ENCODE results near the gene SYNE3.

The SYNE3 gene

DNA sequence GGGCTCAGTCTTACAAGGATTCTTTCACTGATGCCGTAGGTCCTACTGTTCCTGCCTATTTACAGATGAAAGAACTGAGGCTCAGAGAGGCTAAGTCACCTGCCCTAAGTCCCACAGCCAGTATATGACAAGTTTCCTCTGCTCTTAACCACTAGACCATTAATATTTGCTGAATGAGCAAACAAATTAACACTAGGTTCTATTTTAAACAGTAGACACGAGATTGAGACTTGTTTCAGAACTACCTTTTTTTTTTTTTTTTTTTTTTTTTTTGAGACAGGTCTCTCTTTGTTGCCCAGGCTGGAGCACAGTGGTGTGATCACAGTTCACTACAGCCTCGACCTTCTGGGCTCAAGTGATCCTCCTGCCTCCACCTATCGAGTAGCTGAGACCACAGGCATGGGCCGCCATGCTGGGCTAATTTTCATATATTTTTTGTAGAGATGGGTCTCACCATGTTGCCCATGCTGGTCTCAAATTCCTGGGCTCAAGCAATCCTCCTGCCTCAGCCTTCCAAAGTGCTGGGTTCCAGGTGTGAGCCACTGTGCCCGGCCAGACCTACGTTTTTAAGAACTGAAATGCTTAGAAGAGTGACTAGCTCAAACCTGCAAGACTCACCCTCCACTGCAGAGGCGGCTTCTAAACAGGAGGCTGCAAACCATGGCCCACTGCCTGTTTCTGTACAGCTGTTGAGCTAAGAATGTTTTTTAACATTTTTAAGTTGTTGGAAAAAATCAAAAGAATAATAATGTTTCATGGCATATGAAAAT lies 12.9 kb downstream of the SYNE3 start:
- DNase-seq = no peak

DNA sequence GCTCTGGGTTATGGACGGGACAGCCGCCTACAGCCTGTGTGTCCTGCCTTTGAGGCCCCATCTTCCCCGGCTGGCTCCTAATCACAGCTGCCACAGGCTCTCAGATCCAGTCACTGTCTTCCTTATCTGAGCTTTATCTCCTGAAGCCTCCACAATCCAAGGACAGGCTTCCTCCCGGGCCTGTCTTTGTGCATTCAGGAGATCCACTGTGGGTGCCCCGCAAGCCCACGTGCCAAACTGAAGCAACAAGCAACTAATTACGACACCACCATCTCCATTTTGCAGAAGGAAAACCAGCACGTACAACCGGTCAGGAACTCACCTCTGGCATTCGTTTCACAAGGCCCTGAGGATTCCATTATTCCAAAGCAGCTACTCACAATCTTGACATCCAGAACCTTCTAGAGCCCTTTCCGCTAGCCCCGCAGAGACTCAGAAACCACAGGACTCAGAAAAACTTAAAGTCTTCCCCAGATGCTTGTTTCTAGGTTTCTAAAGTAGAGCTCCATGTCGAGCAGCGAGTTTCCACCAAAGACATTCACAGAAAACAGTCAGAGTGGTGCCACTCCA lies 14.0 kb downstream of the SYNE3 start:
- no peak for DNase-seq

DNA sequence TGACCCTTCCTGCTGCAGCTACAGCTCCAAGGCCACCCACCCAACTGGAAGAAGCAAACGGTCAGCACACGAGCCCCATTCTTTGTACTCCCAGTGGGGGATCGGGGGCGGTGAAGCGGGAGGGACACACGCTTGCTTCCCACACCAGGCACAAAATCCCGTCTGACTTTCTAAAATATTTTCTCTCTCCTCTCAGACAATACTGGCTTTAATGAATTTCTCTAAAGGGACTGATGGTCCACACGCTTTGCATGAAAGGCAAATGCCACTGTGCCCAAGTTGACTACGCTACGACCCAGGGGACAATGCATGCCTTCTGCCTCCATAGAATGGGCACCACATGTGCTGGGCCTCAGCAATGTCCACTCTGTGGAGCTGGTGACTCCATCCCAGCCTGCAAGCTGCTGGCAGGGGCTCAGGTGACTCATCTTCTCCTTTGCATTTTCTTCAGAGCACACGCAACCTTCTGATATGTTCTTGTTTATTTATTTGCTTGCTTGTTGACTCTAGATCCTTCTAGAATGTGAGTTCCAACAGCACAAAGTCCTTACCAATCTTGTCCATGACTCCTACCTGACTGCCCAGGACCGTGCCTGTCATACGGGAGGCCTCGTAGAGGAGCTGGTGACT lies 15.6 kb downstream of the SYNE3 start:
- DNase-seq = no peak

DNA sequence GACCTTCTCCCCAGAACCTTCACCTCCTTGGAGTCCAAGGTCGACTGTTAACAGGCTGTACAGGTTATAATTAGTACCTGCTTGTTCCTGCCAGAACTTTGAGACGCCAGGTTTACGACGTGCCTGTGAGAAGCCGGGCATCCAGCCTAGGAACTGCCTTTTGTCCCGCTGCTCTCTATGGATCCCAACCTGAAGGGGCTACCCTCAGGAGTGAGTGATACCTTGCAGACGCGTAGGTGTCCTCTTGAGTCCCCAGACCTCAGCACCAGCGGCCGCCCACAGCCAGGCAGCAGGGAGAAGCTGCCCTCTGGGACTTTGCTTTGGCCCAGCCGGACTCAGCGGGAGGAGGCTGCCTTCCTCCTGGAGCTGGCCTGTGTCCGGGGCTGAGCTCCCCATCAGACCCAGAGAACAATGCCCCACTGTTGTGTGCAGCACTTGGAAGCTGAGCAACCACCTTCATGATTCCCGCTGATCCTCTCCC lies 16.2 kb downstream of the SYNE3 start:
- no peak for DNase-seq

DNA sequence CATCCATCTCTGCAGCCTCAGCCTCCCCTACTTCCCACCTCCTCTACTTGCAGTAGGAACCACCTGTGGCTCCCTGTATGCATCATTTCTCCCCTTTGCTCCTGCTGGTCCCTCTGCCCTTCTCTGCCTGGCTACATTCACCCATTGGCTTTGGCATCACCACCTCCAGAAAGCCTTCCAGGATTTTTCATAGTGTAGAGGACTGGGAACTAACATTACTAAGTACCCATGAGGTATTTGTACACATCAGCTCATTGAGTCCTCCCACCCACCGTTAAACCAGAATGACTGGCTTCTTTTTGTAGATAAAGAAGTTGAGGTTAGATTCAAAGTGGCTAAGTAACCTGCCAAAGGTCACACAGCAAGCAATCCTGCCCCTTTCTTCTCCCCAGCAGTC lies 17.1 kb downstream of the SYNE3 start:
- no peak for DNase-seq

DNA sequence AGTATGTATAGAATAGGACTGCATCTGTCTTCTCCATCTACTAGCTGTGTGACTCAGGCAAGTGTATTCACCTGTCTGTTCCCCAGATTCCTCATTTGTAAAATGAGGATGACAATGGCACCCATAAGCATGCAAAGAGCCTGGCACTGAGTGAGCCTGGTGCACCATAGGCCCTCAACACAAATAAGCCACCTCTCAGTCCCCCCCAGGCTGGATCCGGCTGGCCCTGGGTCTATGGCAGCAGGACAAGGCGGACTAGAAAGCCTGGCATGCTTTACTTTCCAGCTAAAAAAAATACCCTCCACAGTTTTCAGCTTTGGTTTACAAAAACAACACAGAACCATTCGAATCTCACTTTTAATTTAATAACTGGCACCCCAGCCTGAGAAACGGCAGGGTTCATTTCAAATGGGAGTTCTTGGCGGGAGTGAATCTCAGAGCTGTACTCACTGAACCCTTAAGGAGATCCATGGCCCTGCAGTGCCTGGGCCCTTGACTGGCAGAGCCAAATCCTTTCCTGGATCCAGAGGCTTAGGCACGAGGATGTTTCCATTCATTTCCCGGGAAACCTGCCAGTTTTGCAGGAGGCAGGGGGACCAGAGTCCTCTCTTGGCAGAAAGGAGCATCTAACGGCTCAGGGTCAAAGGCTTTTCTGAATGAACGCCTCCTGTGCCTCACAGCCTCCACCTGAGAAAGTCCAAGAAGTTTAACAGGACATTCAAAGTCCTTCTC lies 17.7 kb downstream of the SYNE3 start:
- DNase-seq = no peak

DNA sequence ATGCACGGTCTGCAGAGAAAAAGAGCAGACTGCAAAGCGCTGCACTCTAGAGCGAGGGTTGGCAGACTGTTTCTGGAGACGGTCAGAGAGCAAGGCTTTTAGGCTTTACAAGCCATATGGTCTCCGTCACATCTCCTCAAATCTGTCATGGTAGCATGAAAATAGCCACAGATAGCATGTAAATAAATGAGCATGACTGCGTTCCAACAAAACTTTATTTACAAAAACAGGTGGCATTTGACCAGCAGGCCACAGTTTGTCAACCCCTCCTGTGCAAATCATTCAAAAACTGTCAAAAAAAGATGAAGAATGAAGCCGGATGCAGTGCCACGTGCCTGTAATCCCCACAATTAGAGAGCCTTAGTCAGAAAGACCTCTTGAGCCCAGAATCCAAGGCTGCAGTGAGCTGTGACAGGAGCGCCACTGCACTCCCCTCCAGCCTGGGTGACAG lies 18.9 kb downstream of the SYNE3 start:
- DNase-seq = peak; percentile 47

DNA sequence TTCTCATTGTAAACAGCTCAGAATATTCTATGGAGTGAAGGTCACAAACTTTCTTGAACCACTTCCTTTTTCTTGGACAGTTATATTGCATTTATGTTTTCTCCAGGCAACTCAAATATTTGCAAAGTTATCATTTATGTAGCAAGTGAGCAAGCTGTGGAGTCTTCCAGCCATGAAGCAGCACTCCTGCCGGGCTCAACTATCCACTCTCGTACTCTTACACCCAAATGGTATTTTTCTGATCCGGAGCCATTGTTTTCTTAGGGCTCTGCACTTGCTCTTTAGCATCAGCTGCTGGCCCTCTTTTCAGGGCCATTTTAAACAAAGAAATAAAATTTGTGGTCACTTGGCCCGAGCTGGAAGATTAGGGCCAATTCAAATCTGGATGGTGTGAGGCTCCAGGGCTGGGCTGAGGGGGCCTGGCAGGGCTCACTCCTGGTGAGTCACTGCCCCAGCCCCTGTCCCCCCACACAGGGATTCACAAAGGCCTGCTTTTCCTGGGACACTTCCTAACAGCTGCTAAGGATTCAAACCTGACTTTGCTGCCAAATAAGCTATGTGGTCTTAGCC lies 19.7 kb downstream of the SYNE3 start:
- no peak for DNase-seq

DNA sequence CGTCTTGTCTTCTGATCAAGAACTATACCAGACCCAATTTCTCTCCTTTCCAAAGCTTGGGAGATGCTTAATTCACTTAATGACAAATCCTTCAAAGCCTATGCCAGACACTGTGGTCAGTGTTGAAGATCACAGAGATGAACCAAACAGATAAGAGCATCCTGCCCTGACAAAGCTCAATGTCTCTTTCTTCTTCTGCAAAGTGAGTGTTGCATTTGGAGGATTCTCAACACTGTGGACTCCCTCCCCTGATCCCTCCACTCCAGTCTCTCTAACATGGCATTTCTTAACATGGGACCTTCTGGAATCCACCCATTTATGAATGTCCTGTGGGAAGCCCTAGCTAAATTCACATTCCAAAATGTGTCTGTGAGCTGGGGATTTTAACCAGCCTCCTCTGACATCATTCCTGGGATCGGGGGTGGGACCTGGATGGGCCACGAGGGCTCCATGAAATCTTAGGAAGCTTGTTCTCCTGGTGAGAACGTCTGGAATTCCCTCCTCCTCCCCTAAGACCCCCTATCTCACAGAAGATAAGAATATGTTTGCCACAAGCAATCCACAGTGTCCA lies 20.3 kb downstream of the SYNE3 start:
- no peak for DNase-seq

DNA sequence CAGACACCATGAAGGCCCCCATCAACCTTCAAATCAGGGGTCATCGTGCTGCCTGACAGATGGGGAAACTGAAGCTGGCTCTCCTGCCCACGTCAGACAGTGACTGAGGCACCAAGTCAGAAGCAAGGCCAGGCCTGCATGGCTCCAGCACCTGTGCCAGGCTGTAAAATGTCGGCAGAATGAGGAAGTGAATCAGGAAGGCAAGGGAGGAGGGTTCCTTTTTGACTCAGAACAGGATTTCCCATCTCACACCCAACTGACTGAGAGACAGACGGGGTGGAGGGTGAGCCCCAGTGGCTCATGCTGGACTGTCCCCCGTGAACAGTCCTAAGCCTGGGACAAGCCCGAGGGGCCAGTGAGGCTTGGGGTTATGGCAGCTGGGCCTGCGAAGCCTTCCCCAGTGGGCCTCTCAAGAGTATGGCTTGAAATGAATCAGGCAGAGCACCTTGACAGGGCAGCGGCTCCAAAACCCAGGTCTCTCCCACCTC lies 20.9 kb downstream of the SYNE3 start:
- no peak for DNase-seq

DNA sequence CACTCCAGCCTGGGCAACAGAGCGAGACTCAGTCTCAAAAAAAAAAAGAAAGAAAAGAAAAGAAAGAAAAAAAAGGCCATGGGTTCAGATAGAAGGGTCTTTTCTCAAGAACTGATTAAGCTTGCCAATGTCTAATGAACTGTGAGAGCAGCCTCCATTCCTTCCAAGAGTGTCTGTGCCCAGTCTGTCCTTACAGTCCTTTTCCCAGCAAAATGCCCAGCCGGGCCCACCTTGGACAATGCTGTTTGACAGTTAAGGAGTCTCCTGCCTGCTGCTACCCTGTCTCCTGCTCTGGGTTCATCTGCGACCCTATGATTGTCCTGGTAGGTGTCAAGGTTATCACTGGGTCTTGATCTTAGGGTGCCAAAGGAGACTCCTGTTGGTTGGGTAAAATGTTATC lies 21.4 kb downstream of the SYNE3 start:
- DNase-seq = no peak

DNA sequence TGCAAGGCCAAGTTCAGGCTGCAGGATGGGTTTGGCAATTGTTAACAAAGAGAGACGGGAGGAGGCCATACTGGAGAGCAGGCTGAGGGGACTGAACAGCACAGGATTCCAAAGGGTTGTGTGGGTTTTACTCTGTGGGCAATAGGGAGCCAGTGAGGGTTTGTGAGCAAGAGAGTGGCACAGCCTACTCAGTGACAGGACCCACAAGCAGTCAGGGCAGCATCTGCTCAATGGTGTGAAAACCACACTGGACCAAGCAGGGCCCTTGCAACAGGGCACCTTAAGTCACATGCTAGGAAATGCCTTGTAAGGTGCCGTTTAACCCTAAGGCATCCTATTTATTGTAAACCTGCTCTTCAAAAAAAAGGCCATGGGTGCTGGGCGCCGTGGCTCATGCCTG lies 22.0 kb downstream of the SYNE3 start:
- no peak for DNase-seq

DNA sequence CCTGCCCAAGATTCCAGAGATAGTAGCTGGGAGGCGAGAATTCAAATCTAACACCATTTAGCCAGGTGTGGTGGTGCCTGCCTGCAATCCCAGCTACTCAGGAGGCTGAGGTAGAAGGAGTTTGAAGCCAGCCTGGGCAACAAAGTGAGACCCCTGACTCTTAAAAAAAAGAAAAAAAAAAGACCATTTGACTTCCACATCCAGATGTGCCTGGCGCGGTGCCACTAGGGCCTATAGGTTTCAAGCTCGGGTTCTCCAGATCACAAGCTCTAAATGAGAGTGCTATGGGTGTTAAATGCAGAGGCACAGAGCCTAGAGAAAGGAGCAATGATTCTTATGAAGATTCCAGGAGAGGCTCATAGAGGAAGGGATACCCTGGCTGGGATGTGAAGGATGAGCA lies 22.5 kb downstream of the SYNE3 start:
- no peak for DNase-seq

DNA sequence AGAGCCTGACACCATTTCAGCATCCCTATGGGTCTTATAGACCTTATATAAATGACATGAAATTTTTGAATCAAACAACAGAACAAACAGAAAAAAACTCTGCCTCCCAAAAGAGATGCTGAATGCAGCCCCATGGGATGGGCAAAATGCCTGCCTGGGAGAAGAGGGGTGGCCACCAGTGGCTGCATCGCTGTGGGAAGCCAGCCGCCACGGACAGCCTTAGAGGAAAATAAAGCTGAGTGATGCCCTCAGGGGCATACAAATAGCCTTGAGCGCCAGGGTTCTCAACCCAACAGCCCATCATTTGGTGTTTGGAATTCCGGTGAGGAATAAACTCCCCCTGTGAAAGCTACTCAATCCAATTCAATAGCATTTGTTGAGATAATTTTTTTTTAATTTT lies 22.9 kb downstream of the SYNE3 start:
- no peak for DNase-seq

DNA sequence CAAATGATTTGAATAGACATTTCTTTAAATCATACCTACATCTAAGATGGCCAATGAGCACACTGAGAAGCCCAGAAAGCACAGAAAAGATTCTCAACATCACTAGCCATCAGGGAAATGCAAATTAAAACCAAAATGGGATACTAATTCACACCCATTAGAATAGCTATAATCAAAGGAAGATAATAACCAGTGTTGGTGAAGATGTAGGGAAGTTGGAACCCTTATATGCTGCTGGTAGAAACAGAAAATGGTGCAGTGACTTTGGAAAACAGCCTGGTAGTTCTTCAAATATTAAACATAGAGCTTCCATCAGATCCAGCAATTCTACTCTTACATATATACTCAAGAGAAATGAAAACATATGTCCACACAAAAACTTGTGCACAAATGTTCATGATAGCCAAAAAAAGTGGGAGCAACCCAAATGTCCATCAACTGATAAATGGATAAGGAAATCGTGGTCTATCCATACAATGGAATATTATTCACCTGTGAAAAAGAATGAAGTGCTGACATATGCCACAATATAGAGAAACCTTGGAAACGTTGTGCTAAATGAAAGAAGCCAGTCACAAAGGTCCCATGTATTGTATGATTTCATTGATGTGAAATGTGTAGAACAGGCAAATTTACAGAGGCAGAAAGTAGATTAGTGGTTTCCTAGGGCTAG lies 24.4 kb downstream of the SYNE3 start:
- no peak for DNase-seq

DNA sequence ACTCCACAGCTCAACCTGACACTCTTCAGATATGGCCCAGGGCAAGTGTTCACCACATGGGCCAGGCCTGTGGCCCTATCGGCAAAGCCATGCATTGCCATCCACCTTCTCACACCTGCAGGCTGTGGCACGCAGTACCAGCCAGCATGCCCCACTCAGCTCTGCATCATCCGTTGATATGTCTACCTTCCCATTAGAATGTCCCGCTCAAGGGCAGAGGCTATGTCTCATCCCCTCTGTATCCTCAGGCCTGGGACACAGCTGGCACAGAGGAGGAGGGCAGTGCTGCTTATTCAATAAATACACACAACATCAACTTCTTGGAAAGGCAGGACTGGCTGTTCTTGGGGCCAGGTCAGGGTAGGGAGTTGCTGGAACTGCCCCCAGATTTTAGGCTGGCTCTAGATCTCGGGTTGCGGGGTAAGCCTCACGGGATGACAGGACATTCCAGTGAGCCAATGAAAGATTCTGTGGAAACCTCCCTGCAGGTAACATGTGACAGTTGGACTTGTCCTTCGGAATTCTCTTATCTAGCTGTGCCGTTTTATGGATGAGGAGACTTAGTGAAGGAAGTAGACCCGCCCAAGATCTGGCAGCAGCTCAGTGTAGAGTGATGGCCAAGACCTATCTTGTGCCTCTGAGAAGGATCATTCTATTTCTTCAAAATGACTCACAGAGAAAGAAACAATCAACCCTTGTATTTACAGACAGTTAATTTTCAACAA lies 25.6 kb downstream of the SYNE3 start:
- DNase-seq = no peak

DNA sequence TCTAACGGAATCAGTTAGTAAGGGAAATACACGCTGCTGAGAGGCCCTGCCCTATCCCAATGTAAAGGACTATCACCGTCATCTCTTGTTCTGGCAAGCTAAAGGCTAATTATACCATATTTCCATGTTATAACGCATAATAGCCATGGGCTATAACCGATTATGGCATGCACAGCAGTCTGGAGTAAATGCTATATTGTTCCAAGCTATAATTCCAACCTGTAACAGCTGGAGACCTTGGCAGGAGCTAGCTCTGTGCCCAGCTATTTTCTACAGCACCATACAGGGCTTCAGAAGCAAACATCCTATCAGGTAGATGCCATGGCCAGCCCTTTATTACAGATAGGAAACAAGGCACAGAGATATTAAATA lies 26.3 kb downstream of the SYNE3 start:
- DNase-seq = no peak

DNA sequence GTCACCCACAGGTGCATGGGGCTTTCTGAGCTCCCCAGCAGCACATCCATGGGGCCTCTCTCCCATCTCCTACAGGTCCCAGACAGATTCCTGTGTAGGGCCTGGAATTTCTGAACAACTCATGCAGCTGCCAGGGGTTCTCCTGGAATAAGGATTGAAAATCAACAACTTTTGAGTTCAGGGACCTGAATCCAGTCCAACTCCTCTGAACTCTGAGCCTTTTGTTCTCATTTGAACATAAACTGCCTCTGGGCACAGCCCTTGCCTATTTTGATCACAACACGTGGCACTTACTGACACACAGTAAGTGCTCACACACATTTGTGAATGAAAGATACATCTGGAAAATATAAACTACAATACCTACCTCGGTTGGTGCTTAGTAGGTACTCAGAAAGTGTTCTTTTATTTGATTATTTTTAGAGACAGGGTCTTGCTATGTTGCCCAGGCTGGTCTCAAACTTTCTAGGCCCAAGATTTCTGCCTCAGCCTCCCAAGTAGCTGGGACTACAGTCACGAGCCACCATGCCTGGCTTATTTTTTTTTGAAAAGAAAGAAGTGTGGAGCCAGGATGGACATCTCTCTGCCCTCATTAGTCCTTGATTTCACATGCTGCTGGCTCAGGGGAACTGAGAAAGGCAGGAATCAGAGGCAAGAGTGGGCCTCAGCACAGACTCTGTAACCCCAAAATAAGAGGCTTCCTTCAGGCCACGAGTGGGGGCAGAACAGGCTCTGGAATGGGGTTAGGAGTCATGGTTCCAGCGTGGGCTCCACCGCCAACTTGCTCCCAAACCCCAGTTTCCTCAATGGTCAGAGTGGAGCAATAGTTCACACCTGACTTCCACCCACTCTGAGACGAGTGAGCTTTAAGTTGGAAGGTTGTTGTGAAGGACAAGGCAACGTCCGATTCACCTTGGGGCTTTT lies 27.0 kb downstream of the SYNE3 start:
- DNase-seq = no peak

DNA sequence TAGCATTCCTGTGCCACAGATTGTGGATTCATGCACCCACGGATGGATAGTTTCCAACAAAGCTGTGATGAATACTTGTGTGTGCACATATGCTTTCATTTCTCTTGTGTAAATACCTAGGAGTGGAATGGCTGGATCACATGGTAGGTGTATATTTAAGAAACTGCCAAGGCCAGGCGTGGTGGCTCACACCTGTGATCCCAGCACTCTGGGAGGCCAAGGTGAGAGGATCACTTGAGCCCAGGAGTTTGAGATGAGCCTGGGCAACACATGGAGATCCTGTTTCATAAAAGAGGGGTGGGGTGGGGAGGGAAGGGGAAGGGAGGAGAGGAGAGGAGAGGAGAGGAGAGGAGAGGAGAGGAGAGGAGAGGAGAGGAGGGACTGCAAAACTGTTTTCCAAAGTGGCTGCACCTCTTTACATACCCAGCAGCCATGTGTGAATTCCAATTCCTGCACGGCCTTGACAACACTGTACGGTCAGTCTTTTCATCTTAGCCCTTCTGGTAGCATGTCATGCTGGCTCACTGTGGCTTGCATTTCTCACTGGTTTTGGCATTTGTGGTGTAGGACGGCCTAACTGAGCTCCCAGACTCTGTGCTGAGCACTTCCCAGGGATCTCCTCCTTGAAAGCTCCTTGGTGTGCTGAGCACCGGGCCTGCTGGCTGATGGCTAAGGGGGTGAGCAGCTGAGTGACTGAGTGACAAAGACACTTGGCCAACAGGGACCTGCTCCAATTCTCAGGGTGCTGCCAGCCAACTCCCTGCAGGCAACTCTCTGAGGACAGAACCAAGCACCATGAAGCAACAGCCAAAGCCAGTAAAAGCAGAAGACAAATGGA lies 27.9 kb downstream of the SYNE3 start:
- no peak for DNase-seq
